ENCODE measurements around the gene TRIM2.

Gene TRIM2

DNA sequence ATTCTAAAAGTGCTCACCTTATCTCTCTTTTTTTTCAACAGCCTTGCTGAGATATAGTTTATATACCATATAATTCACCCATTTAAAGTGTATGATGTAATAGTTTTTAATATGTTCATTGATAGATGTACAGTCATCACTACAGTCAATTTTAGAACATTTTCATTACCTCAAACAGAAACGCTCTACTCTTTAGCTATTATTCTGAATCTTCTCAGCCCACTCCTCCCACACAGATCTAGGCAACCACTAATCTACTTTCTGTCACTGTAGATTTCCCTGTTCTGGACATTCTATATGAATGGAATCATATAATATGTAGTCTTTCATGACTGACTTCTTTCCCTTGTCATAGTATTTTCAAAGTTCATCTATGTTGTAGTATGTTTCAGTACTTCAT lies 162.8 kb downstream of the TRIM2 start:
- DNase-seq (ENCODE audit: low read depth in 2 of 3, low spot score in 2 of 3) = no peak

DNA sequence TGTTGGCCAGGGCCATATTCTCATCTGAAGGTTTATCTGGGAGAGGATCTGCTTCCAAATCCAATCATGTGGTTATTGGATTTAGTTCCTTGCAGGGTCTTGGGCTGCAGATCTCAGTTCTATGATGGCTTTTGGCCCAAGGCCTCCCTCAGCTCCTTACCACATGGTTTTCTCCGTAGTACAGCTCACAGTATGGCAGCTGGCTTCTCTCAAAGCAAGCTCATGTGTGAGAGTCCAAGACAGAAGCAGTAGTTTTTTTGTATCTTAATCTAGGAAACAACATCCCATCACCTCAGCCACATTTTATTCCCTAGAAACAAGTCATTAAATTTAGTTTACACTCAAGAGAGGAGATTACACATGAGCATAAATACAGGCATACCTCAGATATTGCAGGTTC lies 164.8 kb downstream of the TRIM2 start:
- DNase-seq (ENCODE audit: low read depth in 2 of 3, low spot score in 2 of 3) = no peak

DNA sequence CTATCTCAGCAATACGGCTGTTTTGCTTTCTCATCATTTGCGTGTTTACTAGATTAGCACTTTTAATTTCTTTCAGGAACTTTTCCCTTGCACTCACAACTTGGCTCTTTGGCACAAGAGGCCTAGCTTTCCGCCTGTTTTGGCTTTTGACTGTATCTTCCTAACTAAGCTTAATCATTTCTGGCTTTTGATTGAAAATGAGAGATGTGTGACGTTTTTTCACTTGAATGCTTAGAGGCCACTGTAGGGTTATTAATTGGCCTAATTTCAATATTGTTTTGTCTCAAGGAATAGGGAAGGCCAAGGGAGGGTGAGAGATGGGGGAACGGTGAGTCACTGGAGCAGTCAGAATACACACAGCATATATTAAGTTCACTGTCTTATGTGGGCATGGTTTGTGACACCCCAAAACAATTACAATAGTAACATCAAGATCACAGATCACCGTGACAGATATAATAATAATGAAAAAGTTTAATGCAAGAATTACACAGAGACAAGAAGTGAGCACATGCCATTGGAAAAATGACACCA lies 167.5 kb downstream of the TRIM2 start:
- DNase-seq (ENCODE audit: low read depth in 2 of 3, low spot score in 2 of 3) = no peak

DNA sequence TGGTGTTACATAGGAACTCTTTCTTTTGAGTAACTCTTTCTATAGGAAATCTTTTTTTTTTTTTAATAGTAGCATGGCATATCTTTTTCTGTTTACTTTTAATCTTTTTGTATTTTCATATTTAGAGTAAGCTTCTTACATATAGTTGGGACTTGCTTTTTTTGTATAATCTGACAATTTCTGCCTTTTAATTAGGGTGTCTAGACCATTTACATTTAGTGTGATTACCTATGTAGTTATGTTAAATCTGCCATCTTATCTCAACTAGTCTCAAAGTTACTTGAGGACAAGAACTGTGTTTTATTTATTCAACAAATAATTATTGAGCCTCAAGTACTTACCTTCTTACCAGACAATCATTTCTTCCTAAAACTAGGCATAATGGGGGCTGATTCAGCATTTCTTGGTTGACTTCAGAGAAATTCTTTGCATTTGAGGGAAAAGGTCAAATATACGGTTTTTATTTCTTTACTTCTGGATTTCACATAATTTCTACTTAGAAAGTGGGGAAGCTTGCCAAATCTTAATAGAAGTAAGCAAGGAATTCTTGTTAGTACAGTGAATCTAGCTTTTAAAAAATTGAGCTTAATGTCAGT lies 168.8 kb downstream of the TRIM2 start:
- no peak for DNase-seq (ENCODE audit: low read depth in 2 of 3, low spot score in 2 of 3)

DNA sequence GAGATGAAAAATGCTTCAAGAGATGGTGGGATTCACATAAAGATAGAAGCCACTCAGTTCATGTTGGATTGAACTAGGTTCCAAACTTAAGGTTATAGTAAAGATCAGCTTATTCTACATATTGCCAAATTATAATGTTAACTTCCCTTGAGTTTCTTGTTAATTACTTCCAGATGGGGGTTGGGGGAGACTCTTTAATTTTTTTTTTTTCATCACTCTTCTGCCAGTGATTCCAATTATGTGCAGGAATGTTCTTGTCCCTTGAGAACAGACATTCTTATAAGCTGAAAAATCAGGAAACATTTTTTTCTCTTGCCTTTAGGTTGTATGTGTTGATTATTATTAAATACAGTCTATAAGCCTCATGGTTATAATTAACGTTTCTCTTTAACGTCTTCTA lies 170.2 kb downstream of the TRIM2 start:
- DNase-seq (ENCODE audit: low read depth in 2 of 3, low spot score in 2 of 3) = no peak

DNA sequence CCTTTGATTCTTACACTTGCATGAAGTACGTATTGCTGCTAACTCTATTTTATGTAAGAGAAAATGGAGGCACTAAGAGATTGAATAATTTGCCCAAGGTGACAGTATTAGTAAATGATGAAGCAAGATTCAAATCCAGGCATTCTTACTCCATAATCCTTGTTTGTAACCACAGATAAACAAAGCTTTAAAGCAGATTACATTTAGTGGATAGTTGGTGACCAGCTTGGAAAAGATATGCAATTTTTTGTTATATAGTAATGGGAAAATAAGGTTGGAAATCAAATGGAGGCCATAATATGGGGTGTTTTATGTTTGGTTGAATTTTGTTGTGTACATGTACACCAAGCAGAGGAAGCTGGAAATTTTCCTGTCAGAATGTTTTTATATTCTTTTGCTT lies 171.1 kb downstream of the TRIM2 start:
- DNase-seq (ENCODE audit: low read depth in 2 of 3, low spot score in 2 of 3) = no peak

DNA sequence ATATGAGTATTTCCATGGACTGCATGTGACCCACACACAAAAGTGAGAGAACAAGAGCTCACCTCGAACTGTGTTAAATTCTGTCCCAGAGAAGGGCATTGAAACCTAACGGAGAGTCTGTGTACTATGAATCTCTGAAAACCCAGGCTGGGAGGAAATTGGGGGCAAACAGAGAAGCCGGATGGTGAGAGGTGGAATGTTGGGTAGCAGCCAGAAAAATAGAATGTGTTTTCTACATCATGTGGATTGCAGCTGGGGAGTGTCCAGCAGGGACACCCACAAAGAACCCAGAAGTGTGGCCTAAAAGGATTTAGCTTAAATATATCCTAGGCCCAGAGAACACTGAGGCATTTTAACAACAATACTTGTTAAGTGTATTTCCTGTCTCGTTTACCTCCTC lies 178.9 kb downstream of the TRIM2 start:
- DNase-seq (ENCODE audit: low read depth in 2 of 3, low spot score in 2 of 3) = no peak

DNA sequence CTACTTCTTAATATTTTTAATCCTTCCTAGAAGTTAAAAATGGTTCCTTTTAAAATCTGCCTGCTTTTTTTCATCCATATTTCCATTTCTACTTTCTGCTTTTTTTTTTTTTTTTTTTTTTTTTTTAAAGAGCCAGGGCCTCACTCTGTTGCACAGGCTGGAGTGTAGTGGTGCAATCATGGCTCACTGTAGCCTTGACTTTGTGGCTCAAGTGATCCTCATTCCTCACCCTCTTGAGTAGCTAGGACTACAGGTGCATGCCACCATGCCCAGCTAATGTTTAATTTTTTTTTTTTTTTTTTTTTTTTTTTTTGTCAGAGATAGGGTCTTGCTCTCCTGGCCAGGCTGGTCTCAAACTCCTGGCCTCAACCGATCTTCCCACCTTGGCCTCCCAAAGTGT lies 179.9 kb downstream of the TRIM2 start:
- DNase-seq (ENCODE audit: low read depth in 2 of 3, low spot score in 2 of 3) = no peak

DNA sequence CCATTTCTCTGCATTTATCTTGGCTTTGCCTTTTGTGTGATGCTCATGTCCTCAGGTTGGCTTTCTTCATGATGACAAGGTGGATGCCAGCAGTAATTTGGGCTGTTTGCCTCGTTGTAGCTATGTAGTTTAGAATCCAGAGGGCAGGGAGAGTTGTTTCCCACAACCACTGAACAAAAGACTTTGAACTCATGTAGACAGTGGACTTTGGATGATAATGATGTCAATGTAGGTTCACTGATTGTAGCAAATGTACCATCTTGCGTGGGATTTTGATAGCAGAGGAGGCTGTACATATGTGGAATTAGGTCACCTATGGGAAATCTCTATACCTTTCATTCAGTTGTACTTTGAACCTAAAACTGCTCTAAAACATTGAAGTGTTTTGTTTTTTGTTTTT lies 181.5 kb downstream of the TRIM2 start:
- DNase-seq (ENCODE audit: low read depth in 2 of 3, low spot score in 2 of 3) = no peak

DNA sequence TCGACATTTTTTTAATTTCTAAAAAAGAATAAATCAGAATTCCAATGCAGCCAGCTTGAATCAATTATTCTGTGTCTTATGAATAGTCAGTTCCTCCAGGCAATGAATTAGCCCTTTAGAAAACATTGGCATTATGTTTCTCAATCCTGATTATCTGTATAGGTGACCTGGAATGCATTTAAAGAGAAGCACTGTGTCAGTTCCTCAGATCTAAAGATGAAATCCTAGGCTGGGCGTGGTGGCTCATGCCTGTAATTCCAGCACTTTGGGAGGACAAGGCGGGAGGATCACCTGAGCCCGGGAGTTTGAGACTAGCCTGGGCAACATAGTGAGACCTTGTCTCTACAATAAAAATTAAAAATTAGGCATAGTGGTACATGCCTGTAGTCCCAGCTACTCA lies 183.7 kb downstream of the TRIM2 start:
- DNase-seq (ENCODE audit: low read depth in 2 of 3, low spot score in 2 of 3) = no peak
